ENCODE measurements around the gene IGSF21. TPM values are rescaled to one million over a fixed set of nuclear protein-coding genes. Genes with fewer than 3 reads are reported as not detected.

Gene IGSF21
- total RNA-seq, 3 donors from 2014 or later (not counting 1 experiment from before 2014, with no cell fraction given): not detected

- H3K27me3 ChIP-seq (ENCODE audit: control insufficient read depth, insufficient read depth, low read length): no peaks in the 10 kb centered on the region
- no peaks in the 10 kb centered on the region for H3K36me3 Mint-ChIP-seq
- no peak overlapping the region for H3K4me3 ChIP-seq (ENCODE audit: low read length)
- no peak overlapping the region for H3K4me3 Mint-ChIP-seq
- H3K9me3 Mint-ChIP-seq: no peaks in the 10 kb centered on the region
- no peaks in the 10 kb centered on the region for H3K36me3 ChIP-seq (ENCODE audit: control insufficient read depth, insufficient read depth, low read length)
- H3K4me1 Mint-ChIP-seq: no peaks in the 10 kb centered on the region
- no peak for ATAC-seq
- intact Hi-C loops (cut with micrococcal nuclease): no loop called here
- no peaks in the 10 kb centered on the region for H3K9me3 ChIP-seq (ENCODE audit: control insufficient read depth, insufficient read depth, low read length)
- TF ChIP-seq CTCF (IDR thresholded peaks at IDR 0.05): no peak
- DNase-seq: no peak
- H3K27ac ChIP-seq (ENCODE audit: low read length): no peak overlapping the region
- 85% methylated on average over 31 of the region's 31 CpGs for WGBS (ENCODE audit: insufficient coverage)
- no peak overlapping the region for H3K27ac Mint-ChIP-seq
- H3K4me1 ChIP-seq (ENCODE audit: control insufficient read depth, insufficient read depth, low read length): no peaks in the 10 kb centered on the region
- H3K27me3 Mint-ChIP-seq (ENCODE audit: low read depth in 2 of 2): peaks cover 13 to 15% of the 10 kb centered on the region in 2 donors
These were observed 27.5 kb upstream of the IGSF21 start for GRCh38 chr1:18079941-18080735.

DNA sequence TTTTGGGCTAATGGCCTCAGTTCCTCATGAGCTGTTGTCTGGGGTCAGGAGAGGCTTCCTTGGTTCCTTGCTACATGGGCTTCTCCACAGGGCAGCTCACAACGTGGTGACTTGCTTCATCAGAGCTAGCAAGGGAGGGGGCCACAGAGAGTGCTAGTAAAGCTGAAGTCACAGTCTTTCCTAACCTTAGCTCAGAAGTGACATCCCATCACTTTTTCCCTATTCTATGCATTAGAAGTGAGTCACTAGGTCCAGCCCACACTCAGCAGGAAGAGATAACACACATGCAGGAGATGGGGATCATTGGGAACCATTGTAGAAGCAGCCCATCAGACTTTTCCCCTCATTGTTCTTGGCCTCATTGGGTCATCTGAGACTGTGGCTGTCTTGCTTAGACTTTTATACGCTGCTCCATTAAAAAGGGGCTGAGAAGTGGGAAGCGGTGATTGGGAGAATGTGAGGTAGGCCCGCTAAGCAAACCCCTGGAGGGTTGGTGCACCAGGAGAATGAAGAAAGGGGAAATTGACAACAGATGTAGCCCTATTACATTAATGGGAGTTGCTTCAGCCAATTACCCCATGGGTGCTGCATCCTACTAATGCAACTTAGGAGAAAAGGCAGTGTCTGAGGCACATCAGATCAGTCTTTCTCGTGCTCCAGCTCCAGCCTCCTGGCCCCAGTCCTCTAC, 22.1 kb upstream of the IGSF21 start:
- Mint-ChIP-seq H3K36me3 (no peaks in the 10 kb centered on the region), H3K9me3 (no peaks in the 10 kb centered on the region), H3K27me3 (ENCODE audit: low read depth in 2 of 2) (peaks cover 13 to 40% of the 10 kb centered on the region in 2 donors), H3K27ac (no peak overlapping the region), H3K4me3 (no peak overlapping the region), H3K4me1 (no peaks in the 10 kb centered on the region)
- Histone ChIP-seq H3K27me3 (ENCODE audit: control insufficient read depth, insufficient read depth, low read length) (no peaks in the 10 kb centered on the region), H3K27ac (ENCODE audit: low read length) (no peak overlapping the region), H3K36me3 (ENCODE audit: control insufficient read depth, insufficient read depth, low read length) (no peaks in the 10 kb centered on the region), H3K4me3 (ENCODE audit: low read length) (no peak overlapping the region), H3K4me1 (ENCODE audit: control insufficient read depth, insufficient read depth, low read length) (no peaks in the 10 kb centered on the region), H3K9me3 (ENCODE audit: control insufficient read depth, insufficient read depth, low read length) (no peaks in the 10 kb centered on the region)
- WGBS (ENCODE audit: insufficient coverage): 69% methylated on average over 5 of the region's 5 CpGs
- ATAC-seq: no peak
- no peak for TF ChIP-seq CTCF (IDR thresholded peaks at IDR 0.05)
- intact Hi-C loops (cut with micrococcal nuclease): no loop called here
- no peak for DNase-seq

DNA sequence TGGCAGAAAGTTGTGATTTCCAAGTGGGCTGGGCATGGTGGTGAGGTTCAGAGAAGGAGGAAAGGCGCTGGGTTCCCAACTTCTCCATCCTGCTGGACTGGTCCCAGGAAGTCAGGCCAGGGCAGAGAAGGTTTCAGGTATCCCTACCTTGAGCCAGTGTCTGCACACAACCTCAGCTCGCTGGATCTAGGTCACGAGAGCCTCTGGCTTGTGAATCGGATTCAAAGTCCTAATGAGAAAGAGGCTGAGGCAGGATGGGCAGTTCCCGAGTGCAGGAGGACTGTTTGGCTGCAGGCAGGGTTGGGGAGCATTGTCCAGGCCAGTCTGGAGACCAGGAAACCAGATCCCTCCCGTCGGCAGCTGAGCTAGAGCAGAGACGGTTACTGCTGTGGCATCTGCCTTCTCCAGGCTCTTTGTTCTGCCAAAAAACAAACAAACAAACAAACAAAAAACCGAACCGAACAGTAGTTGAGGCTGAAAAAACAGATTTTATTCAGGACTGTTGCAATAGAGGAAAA, 19.5 kb upstream of the IGSF21 start:
- Mint-ChIP-seq H3K4me1 (no peaks in the 10 kb centered on the region), H3K4me3 (no peak overlapping the region), H3K27me3 (ENCODE audit: low read depth in 2 of 2) (peaks cover 25 to 58% of the 10 kb centered on the region in 2 donors), H3K27ac (no peak overlapping the region), H3K9me3 (no peaks in the 10 kb centered on the region), H3K36me3 (no peaks in the 10 kb centered on the region)
- intact Hi-C loops (cut with micrococcal nuclease): no loop called here
- H3K9me3 ChIP-seq (ENCODE audit: control insufficient read depth, insufficient read depth, low read length): no peaks in the 10 kb centered on the region
- TF ChIP-seq CTCF (IDR thresholded peaks at IDR 0.05): no peak
- 33% methylated on average over 10 of the region's 10 CpGs for WGBS (ENCODE audit: insufficient coverage)
- no peaks in the 10 kb centered on the region for H3K27me3 ChIP-seq (ENCODE audit: control insufficient read depth, insufficient read depth, low read length)
- no peak for ATAC-seq
- H3K4me1 ChIP-seq (ENCODE audit: control insufficient read depth, insufficient read depth, low read length): no peaks in the 10 kb centered on the region
- no peak for DNase-seq
- no peaks in the 10 kb centered on the region for H3K36me3 ChIP-seq (ENCODE audit: control insufficient read depth, insufficient read depth, low read length)
- no peak overlapping the region for H3K27ac ChIP-seq (ENCODE audit: low read length)
- H3K4me3 ChIP-seq (ENCODE audit: low read length): no peak overlapping the region
